ENCODE data around the gene NF1. TPM values are rescaled to one million over a fixed set of nuclear protein-coding genes. Genes with fewer than 3 reads are reported as not detected.
"Not testable (repeated sequence)": the region's sequence is repeated elsewhere in the genome, so short reads cannot be mapped to it uniquely, and the experiment has no call there.

NF1 gene
- total RNA-seq, 1 donor from 2014 or later: 30.0 TPM

DNA sequence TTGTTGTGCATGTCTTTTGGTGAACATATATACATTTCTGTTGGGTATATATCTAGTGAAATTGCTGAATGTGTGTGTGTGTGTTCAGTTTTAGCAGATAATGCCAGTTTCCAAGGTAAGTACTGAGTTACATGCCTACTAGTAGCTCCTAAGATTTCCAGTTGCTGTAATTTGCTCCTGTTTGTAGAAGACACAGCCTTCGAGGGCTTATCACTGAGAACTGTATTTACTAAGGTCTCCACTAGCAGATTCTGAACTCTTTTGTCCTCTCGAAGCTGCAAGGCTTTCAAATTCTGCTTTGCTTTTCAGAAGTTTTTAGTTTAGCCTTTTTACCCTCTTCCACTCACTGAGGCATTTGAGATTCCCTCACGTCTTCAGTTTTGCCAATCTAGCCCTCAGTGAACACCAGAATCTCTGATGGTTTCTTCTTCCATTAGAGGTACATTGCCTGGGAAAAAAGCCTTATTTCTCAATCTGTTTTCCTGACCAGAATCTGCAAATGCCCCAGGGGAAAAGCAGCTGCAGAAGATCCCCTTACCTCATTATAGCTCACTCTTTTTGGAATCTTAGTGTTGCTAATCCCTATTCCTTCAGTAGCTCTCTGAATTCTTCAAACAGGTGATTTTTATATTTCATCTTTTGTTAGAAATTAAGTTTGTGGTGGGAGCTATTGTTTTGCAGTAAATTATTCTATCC is 52.9 kb downstream of the NF1 start:
- no peak overlapping the region for H3K4me3 Mint-ChIP-seq
- H3K36me3 Mint-ChIP-seq (ENCODE audit: low read depth): peaks cover 3% of the 10 kb centered on the region
- no peak overlapping the region for H3K27ac Mint-ChIP-seq
- no peaks in the 10 kb centered on the region for H3K4me1 Mint-ChIP-seq (ENCODE audit: low read depth)
- H3K9me3 Mint-ChIP-seq: peaks cover 7% of the 10 kb centered on the region
- DNase-seq (ENCODE audit: low spot score): no peak
- intact Hi-C loops (cut with micrococcal nuclease): no loop called here
- H3K27me3 Mint-ChIP-seq (ENCODE audit: insufficient read depth): no peaks in the 10 kb centered on the region

DNA sequence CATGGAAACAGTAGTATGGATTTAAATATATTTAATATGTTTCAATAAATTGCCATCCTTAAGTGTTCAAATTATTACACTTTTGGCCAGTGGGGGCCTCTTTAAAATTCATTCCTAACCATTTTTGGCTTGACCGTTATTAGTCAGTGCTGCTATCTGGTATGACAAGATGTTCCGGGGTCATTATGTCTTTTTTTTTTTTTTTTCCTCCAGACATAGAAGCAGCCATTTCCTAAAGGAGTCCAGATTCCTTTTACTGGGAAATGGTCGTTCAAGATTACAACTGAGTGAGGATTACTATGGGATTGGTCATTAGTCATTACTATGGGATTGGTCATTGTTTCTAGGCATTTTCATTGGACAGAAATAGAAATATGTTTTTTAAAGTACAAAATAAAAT is 53.4 kb downstream of the NF1 start:
- peaks cover 7% of the 10 kb centered on the region for H3K9me3 Mint-ChIP-seq
- H3K27ac Mint-ChIP-seq: no peak overlapping the region
- H3K27me3 Mint-ChIP-seq (ENCODE audit: insufficient read depth): no peaks in the 10 kb centered on the region
- no peaks in the 10 kb centered on the region for H3K4me1 Mint-ChIP-seq (ENCODE audit: low read depth)
- peaks cover 3% of the 10 kb centered on the region for H3K36me3 Mint-ChIP-seq (ENCODE audit: low read depth)
- intact Hi-C loops (cut with micrococcal nuclease): no loop called here
- DNase-seq (ENCODE audit: low spot score): no peak
- H3K4me3 Mint-ChIP-seq: no peak overlapping the region

DNA sequence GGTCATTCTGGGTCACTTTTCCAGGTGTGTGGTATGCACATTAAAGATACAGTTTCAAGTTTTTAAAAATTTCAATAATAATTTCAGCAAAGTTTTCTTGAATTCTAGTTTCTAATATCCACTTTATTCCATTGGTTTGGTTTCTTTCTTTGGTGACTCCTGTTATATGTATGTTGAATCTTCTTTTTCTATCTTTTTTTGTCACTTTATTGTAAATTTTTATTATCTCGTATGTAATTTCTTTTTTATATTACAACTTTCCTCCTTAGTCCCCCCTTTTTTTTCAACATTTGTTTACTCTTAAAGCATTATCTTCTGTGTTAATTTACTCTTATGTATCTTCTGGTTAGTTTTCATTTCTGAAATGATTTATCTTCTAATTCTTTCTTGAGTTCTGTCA is 57.5 kb downstream of the NF1 start:
- Mint-ChIP-seq H3K27me3 (ENCODE audit: insufficient read depth) (no peaks in the 10 kb centered on the region), H3K27ac (no peak overlapping the region), H3K4me3 (no peak overlapping the region), H3K4me1 (ENCODE audit: low read depth) (no peaks in the 10 kb centered on the region), H3K36me3 (ENCODE audit: low read depth) (peaks cover 3% of the 10 kb centered on the region), H3K9me3 (peaks cover 7% of the 10 kb centered on the region)
- intact Hi-C loops (cut with micrococcal nuclease): no loop called here
- DNase-seq (ENCODE audit: low spot score): no peak

DNA sequence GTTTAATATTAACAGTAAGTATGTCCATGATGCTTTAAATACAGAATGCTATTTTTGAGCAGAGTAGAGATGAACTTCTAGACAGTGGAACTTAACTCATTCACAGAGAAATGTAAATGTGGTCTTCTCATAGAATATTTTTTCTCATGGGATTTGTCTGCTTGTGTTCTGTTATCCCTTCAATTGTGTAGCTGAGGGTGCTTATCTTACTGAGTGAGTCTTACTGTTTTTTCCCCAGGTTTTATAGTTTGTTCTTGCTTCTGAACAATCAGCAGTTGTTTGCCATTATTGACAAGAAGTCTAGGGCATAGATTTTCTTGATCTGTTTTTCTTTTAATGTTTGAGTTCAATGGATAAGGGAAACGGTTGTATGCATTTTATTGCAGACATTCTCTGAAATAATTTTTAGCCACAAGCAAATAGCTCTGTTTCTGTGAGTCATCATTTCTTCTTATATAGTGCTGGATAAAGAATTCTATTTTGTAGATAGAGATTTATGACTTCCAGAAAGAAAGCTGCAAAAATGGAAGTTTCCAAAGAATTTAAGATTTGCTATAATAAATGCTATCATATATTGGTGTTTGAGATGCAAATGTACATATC is 60.5 kb downstream of the NF1 start:
- H3K36me3 Mint-ChIP-seq (ENCODE audit: low read depth): peaks cover 9% of the 10 kb centered on the region
- H3K27me3 Mint-ChIP-seq (ENCODE audit: insufficient read depth): no peaks in the 10 kb centered on the region
- intact Hi-C loops (cut with micrococcal nuclease): no loop called here

DNA sequence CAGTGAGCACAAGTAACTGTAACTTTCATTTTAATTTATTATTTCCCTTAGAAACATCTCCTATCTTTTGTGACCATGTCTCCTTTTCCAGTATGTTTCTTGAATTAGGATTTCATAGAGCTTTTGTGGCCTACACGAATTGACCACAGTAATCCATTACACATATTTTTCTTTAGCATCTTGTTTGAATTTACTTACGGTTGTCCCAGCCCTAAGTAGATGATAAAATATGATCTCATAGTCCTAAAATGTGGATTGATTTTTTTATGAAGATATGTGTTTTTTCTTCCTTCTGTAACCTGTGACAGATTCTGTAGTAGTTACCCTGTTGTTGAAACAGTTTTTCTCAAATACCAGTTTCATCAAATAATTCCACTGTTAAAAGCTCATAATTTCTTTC is 61.5 kb downstream of the NF1 start:
- H3K36me3 Mint-ChIP-seq (ENCODE audit: low read depth): peaks cover 9% of the 10 kb centered on the region
- no peaks in the 10 kb centered on the region for H3K27me3 Mint-ChIP-seq (ENCODE audit: insufficient read depth)
- no peak for DNase-seq (ENCODE audit: low spot score)
- peaks cover 19% of the 10 kb centered on the region for H3K4me1 Mint-ChIP-seq (ENCODE audit: low read depth)
- H3K27ac Mint-ChIP-seq: no peak overlapping the region
- intact Hi-C loops (cut with micrococcal nuclease): no loop called here
- H3K9me3 Mint-ChIP-seq: peaks cover 7% of the 10 kb centered on the region
- no peak overlapping the region for H3K4me3 Mint-ChIP-seq

More for the DNA sequence above, 60.5 kb downstream of the NF1 start:
- DNase-seq (ENCODE audit: low spot score): no peak
- no peak overlapping the region for H3K4me3 Mint-ChIP-seq
- no peak overlapping the region for H3K27ac Mint-ChIP-seq
- peaks cover 7% of the 10 kb centered on the region for H3K9me3 Mint-ChIP-seq
- H3K4me1 Mint-ChIP-seq (ENCODE audit: low read depth): peaks cover 19% of the 10 kb centered on the region

DNA sequence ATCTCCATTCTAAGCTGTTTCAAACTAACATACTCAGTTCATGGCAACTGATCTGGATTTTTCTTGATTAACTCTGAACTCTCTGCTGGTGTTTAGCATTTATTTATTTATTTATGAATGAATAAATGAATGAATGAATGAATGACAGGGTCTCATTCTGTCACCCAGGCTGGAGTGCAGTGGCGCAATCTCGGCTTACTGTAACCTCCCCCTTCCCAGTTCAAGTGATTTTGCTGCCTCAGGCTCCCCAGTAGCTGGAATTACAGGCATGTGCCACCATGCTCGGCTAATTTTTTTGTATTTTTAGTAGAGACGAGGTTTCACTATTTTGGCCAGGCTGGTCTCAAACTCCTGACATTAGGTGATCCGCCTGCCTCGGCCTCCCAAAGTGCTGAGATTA is 62.1 kb downstream of the NF1 start:
- H3K4me3 Mint-ChIP-seq; H3K27me3 Mint-ChIP-seq (ENCODE audit: insufficient read depth); intact Hi-C loops (cut with micrococcal nuclease); H3K36me3 Mint-ChIP-seq (ENCODE audit: low read depth); H3K9me3 Mint-ChIP-seq; DNase-seq (ENCODE audit: low spot score); H3K27ac Mint-ChIP-seq: not testable (repeated sequence)
- H3K4me1 Mint-ChIP-seq (ENCODE audit: low read depth): peaks cover 19% of the 10 kb centered on the region

DNA sequence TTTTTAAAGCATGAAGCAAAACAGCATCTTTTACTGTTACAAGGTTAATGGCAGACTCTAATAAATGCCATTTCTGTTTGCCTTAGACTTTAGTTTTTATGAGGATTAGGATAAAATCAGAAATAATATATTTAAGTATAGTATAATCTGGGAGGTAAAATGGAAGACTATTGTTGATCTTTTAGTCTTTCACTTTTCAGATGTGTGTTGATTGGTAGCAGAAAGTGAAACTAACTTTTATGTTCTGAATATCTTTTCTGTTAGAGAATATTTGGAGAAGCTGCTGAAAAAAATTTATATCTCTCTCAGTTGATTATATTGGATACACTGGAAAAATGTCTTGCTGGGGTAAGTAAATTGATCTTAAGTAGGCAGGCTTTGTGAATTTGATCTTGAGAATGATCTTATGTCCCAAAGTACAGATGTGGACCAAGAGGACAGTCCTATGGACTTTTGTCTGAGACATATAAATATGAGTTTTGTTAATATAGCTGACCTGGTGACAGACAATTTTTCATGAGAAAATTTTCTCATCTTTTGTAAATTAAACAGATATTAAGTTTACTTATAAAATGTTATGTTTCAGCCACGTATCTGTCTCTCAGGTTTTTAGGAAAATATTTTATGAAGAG is 64.1 kb downstream of the NF1 start:
- Mint-ChIP-seq H3K9me3 (no peaks in the 10 kb centered on the region), H3K4me1 (ENCODE audit: low read depth) (peaks cover 19% of the 10 kb centered on the region), H3K36me3 (ENCODE audit: low read depth) (peaks cover 13% of the 10 kb centered on the region), H3K27ac (peak overlapping the region; percentile 49), H3K4me3 (peak overlapping the region; percentile 79), H3K27me3 (ENCODE audit: insufficient read depth) (no peaks in the 10 kb centered on the region)
- no peak for DNase-seq (ENCODE audit: low spot score)
- intact Hi-C loops (cut with micrococcal nuclease): no loop called here

DNA sequence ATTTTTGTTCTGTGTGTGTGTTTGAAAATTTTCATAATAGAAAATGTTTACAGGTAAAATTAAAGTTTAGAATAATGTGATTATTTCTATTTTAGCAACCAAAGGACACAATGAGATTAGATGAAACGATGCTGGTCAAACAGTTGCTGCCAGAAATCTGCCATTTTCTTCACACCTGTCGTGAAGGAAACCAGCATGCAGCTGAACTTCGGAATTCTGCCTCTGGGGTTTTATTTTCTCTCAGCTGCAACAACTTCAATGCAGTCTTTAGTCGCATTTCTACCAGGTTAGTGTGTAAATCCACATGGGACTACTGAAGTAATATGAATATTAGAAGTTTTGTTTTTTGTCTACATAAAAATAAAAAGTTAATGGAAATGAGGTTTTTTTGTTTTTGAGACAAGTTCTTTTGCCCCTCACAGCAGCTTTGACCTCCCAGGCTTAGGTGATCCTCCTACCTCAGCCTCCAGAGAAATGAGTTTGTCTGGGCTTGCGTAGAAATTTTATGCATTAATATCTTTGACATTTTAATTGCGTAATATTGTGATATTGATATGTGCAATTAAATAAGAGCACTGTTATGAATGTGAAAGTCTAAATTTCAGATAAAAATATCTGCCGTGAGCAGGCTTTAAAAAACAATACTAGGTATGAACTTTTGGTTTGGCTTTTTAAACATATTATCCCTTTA is 68.5 kb downstream of the NF1 start:
- no peak for DNase-seq (ENCODE audit: low spot score)
- H3K27me3 Mint-ChIP-seq (ENCODE audit: insufficient read depth): no peaks in the 10 kb centered on the region
- H3K9me3 Mint-ChIP-seq: no peaks in the 10 kb centered on the region
- H3K4me3 Mint-ChIP-seq: no peak overlapping the region
- H3K36me3 Mint-ChIP-seq (ENCODE audit: low read depth): peaks cover 9% of the 10 kb centered on the region
- no peak overlapping the region for H3K27ac Mint-ChIP-seq
- intact Hi-C loops (cut with micrococcal nuclease): no loop called here
- peaks cover 15% of the 10 kb centered on the region for H3K4me1 Mint-ChIP-seq (ENCODE audit: low read depth)

DNA sequence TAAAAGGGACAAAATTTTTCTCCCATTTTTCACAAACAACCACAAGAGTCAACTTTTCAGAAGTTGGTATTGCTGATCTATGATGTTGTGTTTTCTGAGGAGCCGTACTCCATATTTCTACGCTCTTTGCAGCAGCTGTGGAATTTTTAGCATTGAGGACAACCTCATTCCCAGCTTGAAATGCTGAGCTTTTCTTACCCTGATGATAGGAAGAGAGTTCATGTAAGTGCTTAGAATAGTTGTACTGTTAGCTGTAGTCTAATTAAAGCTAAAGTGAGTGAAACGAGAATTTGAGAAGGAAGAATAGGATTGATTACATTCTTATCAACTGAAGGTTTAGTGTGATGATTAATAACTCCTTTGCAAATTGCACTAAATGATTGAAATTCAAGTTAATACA is 72.3 kb downstream of the NF1 start:
- Mint-ChIP-seq H3K27ac (no peak overlapping the region), H3K36me3 (ENCODE audit: low read depth) (peaks cover 6% of the 10 kb centered on the region), H3K4me1 (ENCODE audit: low read depth) (no peaks in the 10 kb centered on the region), H3K4me3 (no peak overlapping the region), H3K9me3 (no peaks in the 10 kb centered on the region), H3K27me3 (ENCODE audit: insufficient read depth) (no peaks in the 10 kb centered on the region)
- no peak for DNase-seq (ENCODE audit: low spot score)
- intact Hi-C loops (cut with micrococcal nuclease): no loop called here

DNA sequence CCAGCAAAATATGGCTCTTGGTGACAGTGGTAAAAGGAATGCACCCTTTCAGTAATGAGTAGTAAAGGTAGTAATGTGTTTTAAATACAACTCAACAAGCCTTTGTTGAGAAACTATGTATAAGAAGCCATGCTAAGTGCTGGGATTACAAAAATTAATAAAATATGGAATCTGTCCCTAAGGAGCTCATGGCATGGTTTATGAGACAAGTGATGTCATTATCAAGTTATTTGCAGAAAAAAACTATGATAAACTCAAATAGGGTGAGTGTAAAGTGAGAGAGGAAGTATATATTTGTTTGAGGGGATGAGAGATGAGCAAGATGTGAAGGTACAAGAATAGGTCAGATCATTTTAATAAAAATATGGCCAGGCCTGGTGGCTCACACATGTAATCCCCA is 76.9 kb downstream of the NF1 start:
- intact Hi-C loops (cut with micrococcal nuclease): no loop called here
- no peaks in the 10 kb centered on the region for H3K36me3 Mint-ChIP-seq (ENCODE audit: low read depth)
- H3K27ac Mint-ChIP-seq: no peak overlapping the region
- no peak overlapping the region for H3K4me3 Mint-ChIP-seq
- H3K4me1 Mint-ChIP-seq (ENCODE audit: low read depth): no peaks in the 10 kb centered on the region
- H3K9me3 Mint-ChIP-seq: no peaks in the 10 kb centered on the region
- no peak for DNase-seq (ENCODE audit: low spot score)
- H3K27me3 Mint-ChIP-seq (ENCODE audit: insufficient read depth): no peaks in the 10 kb centered on the region

DNA sequence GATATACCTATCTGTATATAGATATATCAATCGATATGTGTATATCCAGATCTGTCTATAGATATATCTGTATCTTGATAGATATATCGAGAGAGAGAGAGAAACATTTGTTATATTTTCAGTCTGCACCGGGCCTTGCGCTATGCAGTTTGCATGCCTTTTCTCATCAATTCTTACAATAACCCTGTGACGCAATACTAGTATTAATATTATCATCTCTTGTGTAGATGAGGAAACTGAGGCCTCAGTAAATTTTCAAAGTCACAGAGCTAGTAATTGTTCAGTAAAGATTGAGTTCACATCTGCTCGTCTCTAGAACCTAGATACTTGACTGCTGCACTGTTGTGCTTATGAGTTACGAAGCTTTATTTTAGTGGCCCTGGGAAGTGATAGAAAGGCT is 77.6 kb downstream of the NF1 start:
- no peak for DNase-seq (ENCODE audit: low spot score)
- Mint-ChIP-seq H3K9me3 (no peaks in the 10 kb centered on the region), H3K4me1 (ENCODE audit: low read depth) (no peaks in the 10 kb centered on the region), H3K4me3 (no peak overlapping the region), H3K27ac (no peak overlapping the region), H3K27me3 (ENCODE audit: insufficient read depth) (no peaks in the 10 kb centered on the region), H3K36me3 (ENCODE audit: low read depth) (no peaks in the 10 kb centered on the region)
- intact Hi-C loops (cut with micrococcal nuclease): no loop called here

DNA sequence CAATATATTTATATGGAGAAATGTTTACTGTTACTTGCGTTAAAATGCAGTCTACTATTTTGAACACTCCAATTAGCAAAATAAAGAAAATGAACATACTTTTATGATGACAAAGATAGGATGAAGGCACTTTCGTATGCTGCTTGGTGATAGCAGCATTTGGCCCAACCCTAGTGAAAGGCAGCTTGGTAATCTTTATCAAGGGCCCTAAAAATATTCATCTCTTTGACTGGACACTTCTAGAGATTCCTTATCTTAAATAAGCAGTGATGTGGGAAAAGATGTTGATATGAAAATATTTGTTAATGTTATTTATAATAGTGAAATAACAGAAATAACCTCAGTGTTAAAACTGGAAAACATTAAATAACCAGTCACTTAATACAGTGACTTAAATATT is 79.4 kb downstream of the NF1 start:
- no peak for DNase-seq (ENCODE audit: low spot score)
- Mint-ChIP-seq H3K4me1 (ENCODE audit: low read depth) (no peaks in the 10 kb centered on the region), H3K36me3 (ENCODE audit: low read depth) (peaks cover 2% of the 10 kb centered on the region), H3K27me3 (ENCODE audit: insufficient read depth) (no peaks in the 10 kb centered on the region), H3K27ac (no peak overlapping the region), H3K4me3 (no peak overlapping the region), H3K9me3 (no peaks in the 10 kb centered on the region)
- intact Hi-C loops (cut with micrococcal nuclease): no loop called here

DNA sequence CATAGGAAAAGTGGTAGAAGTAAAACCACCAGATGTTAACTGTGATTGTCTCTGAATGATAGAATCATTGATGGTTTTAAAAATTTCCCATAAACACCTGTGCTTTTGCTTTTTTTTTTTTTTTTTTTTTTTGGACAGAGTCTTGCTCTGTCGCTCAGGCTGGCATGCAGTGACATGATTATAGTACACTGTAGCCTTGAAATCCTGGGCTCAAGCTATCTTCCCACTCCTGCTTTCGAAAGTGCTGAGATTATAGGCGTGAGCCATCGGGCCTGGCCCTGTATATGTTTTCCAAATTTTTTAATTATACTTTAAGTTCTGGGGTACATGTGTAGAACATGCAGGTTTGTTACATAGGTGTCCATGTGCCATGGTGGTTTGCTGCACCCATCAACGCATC is 80.5 kb downstream of the NF1 start:
- intact Hi-C loops (cut with micrococcal nuclease): no loop called here
- DNase-seq (ENCODE audit: low spot score): no peak
- Mint-ChIP-seq H3K27me3 (ENCODE audit: insufficient read depth) (no peaks in the 10 kb centered on the region), H3K9me3 (no peaks in the 10 kb centered on the region), H3K36me3 (ENCODE audit: low read depth) (peaks cover 2% of the 10 kb centered on the region), H3K27ac (no peak overlapping the region), H3K4me3 (no peak overlapping the region), H3K4me1 (ENCODE audit: low read depth) (no peaks in the 10 kb centered on the region)
